ENCODE data around the gene TRIM59.
"Not testable (repeated sequence)": the region's sequence is repeated elsewhere in the genome, so short reads cannot be mapped to it uniquely, and the experiment has no call there.

Gene TRIM59

DNA sequence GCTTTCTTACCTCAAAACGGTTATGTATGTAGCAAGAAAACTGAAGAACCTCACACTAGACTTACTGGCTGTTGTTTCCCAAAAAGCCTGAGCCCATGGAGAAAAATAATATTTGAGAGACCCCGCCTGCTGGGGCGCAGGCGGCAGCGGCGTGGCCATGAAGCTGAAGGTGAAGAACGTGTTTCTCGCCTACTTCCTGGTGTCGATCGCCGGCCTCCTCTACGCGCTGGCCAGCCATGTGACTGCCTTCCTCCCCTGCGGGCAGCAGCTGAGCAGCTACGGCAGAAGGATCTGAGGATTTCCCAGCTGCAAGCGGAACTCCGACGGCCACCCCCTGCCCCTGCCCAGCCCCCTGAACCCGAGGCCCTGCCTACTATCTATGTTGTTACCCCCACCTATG, 2.7 kb upstream of the TRIM59 start:
- not testable (repeated sequence) for DNase-seq

DNA sequence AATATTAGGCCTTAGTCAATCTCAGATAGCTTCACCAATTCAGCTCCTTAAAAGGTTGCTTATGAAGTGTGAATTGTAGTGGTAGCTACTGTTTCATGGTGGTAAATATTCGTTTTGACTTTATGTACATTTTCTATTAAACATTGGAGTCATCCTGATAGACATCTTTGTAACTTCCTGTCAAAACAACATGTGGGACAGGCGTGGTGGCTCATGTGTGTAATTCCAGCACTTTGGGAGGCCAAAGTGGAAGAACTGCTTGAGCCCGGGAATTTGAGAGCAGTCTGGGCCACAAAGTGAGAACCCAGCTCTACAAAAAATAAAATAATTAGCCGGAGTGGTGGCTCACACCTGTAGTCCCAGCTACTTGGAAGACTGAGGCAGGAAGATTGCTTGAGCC, 2.0 kb upstream of the TRIM59 start:
- DNase-seq = no peak

DNA sequence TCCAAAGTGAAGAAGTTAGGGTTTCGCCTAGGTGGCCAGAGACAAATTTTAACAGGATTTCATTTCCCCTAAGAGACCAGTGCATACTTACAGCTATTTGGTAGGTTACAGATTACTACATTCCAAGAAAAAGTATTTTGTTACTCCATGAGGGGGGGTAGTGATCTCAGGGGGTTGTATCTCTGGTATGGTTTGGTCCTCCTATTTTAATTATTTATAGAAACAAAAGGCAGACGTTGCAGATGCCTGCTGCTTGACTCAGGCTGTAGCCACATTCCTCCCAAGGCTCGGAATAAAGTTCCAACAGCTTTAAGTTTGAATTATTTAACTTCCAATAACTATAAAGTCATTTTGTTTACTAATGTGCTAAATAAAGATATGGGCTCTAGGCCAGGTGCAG, 1.3 kb upstream of the TRIM59 start:
- no peak for DNase-seq

DNA sequence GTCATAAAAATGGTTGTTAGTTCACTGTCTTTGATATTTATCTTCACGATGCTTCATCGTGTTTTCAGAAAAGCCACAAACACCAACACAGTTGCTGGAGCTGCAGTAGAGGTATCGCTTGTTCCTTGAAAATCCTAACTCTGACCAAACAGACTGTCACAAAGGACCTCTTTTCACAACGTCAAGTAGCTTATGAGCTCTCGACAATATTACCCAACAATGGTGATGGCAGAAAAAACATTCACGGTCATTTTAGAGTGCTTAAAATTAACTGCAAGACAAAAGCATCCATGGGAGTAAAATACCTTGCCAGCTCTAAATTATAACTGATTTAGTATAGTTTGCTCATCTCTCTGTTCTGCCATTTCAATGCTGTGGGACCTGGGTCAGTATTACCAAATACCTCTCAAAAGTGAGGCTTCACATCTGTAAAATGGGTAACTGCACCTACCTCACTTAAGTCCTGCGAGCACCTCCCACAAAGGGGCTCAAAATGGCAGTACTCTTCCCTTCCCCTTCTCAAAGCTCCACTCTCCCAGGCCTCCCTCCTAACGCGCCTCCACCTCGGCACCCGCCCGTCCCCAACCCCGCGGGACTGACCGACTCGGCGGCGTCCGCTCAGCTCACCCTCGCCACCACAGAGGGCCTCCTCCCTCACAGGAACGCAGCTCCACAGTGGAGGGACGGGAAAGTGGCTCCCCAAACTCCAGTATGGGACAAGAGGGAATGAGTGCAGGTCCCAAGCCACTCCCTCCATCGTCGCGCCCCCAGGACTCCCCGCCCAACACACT, 546 bp downstream of the TRIM59 start:
- peak; percentile 35 for DNase-seq

DNA sequence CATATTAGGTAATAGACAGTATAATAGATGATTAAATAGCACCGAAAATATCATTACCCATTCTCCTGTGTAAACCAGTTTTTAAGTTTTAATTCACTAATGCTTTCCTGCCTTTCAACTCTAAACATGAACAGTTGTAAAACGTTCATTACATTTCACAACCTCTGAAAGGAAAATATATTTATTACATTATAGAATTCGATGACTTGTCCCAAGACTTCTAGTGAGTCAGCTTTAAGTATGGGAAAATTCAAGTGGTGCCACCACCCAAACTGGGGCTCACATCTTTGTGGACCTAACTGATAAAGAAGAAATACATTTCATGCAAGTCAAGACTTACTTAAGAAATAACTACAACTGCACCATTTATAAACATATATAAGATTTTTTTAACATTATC, 2.0 kb downstream of the TRIM59 start:
- DNase-seq = no peak

DNA sequence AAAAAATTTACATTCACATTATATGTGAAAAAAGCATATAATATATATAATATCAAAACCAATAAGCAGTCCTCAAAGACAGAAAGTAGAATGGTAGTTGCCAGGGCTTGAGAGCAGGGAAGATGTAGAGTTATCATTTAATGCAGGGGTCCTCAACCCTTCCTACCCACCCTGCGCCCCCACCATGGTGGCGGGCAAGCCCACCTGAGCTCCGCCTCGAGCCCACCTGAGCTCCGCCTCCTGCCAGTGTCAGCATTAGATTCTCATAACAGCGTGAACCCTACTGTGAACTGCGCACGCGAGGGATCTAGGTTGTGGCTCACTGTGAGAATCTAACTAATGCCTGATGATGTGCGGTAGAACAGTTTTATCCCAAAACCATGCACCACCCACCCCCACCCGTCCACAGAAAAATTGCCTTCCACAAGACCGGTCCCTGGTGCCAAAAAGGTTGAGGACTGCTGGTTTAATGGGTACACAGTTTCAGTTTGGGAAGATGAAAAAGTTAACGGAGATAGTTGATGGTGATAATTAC, 3.0 kb downstream of the TRIM59 start:
- DNase-seq = no peak

DNA sequence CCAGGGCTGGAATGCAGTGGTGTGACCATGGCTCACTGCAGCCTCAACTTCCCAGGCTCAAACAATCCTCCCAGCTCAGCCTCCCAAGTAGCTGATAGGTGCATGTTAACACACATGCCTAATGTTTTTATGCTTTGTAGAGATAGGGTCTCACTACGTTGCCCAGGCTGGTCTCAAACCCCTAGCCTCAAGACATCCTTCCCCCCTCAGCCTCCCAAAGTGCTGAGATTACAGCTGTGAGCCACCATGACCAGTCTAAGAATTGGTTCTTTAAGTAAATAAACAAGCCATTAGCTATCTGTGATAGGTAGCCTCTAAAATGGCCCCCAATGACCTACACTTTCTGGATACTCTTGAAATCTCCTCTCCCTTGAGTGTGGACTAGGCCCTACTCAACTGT, 3.7 kb downstream of the TRIM59 start:
- no peak for DNase-seq

DNA sequence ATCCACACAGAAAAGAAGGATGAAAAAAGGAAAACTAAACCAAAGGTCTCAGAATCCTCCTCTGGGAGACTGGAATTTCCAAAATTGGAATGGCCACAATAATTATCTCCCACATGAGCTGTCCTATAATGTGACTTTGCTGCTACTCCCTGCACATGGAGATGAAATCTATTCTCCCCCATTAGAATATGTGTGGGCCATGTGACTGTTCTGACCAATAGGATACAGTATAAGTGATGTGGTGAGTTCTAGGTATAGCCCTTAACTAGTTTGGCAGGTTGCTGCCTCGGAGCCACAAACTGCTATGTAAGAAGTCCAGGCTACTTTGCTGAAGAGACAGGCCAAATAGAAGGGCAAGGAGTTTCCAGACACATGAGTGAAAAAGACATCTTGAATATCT, 5.2 kb downstream of the TRIM59 start:
- no peak for DNase-seq

DNA sequence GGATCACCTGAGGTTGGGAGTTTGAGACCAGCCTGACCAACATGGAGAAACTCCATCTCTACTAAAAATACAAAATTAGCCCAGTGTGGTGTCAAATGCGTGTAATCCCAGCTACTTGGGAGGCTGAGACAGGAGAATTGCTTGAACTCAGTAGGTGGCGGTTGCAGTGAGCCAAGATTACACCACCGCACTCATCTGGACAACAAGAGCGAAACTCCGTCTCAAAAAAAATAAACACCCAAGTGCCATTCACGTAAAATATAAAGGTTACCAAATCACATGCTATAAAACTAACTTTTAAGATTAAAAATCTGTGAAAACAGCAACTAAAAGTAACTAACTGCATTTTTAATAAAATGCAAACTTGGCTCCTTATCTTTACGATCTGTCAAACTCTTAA, 8.9 kb downstream of the TRIM59 start:
- no peak for DNase-seq

DNA sequence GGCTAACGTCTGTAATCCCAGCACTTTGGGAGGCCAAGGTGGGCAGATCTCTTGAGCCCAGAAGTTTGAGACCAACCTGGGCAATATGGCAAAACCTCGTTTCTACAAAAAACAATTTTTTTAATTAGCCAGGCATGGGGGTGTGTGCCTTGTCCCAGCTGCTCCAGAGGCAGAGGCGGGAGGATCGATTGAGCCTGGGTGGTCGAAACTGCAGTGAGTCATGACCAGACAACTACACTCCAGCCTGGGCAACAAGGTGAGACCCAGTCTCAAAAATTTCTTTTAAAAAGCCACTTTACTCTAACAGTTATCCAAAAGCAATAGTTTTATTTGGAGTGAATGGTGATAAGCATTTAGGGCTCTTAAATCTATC, 12.5 kb downstream of the TRIM59 start:
- DNase-seq = no peak

DNA sequence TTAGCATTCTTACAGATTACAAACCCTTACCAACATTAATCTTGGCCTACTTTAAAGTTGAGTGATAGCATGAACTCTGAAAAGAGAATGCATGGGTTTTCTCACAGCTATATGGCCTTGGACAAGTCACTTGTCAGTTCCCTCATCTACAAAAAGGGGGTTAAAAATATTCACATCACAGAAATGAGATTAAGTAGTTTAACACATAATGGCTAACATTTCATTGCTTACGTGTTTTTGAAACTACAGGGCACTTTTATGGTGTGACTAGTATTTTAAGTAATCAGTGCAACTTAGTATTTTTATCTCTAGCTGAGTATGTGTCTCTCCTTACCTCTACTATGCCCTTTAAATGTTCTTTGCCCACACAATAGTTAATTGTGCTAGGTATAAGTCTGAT, 13.8 kb downstream of the TRIM59 start:
- DNase-seq = no peak

DNA sequence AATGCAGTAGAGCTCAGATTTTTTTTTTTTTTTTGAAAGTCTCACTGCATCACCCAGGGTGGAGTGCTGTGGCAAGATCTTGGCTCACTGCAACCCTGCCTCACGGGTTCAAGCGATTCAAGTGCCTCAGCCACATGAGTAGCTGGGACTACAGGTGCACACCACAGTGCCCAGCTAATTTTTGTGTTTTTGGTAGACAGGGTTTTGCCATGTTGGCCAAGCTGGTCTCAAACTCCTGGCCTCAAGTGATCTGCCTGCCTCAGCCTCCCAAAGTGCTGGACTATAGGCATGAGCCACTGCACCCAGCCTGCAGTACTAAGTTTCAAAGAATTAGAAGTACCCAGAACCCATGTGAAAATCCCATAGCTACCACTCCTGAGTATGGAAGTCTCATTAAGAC, 14.5 kb downstream of the TRIM59 start:
- no peak for DNase-seq

DNA sequence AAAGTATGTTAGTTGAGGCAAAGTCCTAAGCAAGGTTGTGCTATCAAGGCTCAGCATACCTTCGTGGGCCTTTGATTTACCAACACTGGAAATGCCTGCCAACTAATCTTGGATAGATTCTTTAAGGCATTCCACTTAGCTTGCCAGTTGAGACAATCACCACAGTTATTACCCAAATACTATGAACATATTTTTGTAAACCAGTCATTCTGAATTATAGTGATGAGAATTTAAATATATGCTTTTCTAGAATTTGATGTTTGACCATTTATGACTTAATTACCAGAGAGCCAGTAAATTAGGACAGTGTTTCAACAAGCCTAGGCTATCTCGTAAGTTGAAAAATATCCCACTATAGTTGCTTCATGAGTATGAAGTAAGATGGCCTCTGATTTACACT, 15.5 kb downstream of the TRIM59 start:
- DNase-seq = no peak

DNA sequence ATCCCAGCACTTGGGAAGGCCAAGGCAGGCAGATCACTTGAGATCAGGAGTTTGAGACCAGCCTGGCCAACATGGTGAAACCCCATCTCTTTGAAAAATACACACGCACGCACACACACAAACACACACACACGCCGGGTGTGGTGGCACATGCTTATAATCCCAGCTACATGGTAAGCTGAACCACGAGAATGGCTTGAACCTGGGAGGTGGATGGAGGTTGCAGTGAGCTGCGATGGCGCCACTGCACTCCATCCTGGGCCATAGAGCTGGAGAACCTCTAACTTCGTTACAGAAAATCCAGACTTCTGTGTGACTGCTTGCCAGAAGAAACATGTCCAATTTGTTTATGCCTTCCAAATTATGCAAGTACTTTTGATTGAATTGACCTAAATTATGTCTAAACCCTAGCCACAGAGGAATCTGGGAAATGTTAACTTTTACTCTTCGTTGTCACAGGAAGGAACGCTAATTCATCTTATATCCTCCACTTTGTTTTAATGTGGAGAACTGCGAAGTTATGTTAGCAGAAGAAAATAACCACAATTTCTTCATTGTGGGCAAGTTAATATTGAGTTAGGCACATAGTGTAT, 21.7 kb downstream of the TRIM59 start:
- DNase-seq = no peak

DNA sequence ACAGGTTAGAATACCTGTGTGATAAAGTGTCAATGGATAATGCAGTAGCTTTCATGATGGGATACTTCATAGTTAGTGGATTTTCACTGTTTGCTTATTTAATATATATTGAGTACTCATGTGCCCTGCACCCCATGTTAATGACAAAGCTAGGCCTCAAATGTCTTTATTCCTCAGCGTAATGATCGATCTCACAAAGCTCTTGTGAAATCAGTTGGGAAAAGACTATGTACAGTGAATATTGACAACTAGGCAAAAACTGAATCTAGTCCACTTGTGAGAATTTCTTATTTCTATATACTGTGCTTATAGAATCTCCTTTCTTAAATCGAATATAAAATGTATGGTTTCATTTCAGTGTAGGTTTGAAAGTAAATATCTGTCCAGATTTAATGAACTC, 32.3 kb downstream of the TRIM59 start:
- DNase-seq = no peak

DNA sequence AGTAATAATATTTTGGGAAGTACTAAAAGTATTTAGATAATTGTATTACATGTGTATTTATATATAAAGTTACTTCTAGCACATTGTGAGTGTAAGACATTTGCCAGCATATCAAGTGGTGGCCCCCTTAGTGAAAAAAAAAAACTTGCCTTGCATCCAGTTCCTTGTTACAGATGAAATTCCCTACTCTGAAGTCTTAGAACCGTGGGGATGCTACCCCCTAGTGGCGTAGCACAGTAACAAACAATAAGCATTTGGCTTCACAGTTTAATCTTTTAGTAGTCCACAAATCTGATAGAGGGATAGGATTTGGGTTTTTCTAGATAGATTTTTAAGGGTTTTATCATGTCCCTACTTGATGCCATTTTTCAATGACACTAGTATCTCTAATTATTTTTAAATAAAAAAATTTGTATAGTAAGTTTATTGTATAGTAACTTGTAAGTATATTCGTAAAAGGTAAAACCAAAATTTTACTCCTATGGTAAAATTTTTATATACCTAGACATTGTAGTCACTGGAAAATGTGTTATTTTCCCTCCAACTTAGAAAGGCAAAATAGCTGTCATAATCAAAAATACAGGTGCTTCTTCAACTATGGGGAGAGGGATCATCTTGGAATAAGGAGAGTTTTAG, 35.9 kb downstream of the TRIM59 start:
- peak; percentile 68 for DNase-seq

DNA sequence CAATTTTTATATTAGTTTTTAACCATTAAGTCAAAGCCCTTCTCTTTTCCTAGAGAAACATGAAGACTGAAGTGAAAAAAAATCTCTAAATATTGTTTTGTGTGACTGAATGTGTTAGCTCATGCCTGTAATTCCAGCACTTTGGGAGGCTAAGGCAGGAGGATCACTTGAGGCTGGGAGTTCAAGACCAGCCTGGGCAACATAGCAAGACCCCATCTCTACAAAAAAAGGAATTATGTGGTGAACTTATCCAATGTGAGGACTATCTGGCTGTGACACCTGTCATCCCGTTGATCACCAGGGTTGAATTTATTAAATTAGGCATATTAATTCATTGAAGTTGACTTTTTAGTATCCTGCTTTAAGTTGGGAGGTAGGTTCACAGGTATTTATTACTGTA, 37.1 kb downstream of the TRIM59 start:
- DNase-seq = no peak

DNA sequence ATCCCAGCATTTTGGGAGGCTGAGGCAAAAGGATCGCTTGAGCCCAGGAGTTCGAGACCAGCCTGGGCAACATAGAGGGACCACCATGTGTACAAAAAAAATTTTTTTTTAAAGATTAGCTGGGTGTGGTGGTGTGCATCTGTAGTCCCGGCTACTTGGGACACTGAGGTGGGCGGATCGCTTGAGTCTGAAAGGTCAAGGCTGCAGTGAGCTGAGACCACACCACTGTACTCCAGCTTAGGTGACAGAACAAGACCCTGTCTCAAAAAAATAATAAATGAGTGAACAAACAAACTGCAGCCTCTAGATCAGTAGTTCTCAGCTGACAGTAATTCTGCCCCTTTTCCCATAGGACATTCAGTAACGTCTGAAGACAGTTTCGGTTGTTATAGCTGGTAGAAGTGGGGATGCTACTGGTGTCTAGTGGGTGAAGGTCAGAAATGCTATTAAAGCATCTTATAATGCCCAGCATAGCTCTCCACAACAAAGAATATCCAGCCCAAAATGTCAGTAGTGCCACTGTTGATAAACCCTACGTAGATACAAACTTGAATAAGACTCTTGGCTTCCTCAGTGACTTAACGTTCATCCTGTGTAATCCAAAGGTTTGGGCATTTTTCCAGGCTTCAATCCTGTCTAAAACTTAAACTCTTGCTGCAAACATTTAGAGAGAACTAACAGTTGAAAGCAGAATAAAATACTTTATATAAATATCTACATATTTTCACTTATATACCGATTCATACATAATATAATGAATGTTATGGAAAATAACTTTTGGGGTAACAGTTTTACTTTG, 39.6 kb downstream of the TRIM59 start:
- DNase-seq = no peak

DNA sequence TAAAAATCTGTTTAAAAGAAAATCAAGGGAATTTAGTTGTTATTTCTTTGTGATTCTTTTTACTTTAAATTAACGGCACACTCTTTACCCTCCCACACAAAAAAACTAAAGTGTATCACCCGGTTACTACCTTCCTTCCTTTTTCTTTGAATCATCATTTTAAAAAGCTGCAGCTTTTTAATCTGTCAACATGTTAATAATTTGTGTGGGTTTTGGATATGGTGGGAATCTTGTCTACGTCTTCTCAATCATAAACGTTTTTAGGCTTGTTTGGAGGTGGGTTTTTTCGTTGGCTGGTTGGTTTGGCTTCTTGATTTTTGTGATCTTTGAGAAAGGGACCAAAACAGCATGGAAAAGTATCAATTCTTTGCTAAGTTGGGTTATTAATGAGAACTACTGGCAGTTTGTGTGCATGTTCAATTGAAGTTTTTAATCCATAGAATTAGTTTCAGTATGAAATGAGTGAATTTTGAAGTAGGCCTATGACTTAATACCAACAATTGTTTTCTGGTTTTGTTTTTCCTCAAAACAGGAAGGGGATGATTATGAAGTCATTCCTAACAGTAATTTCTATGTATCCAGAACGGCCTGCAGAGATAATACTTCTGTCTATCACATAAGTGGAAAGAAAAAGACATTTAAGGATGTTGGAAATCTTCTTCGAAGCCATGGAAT, 45.7 kb downstream of the TRIM59 start:
- DNase-seq = no peak

DNA sequence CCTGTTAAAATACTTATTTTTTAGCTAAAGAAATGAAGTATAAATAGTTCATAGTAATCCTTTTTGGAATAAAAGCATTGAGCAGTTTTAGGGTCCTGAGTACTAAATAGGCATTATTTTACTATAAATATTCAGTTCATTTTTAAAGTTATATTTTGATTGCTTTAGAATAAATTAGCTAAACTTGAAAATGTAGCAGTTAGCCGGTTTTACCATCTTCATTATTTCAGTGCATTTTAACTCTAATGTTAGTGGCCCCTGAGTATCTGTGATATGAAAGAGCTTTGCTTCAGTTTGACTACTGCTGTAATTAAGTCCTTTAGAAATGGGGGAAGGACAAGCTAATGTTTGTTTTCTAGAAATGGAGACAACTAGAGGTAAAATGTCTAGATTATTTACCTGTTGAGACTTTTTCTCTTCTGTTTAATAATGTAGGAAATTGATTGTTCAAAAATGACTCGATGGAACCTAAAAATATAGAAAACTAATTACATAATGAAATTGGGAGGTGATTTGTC, 46.5 kb downstream of the TRIM59 start:
- DNase-seq = no peak

DNA sequence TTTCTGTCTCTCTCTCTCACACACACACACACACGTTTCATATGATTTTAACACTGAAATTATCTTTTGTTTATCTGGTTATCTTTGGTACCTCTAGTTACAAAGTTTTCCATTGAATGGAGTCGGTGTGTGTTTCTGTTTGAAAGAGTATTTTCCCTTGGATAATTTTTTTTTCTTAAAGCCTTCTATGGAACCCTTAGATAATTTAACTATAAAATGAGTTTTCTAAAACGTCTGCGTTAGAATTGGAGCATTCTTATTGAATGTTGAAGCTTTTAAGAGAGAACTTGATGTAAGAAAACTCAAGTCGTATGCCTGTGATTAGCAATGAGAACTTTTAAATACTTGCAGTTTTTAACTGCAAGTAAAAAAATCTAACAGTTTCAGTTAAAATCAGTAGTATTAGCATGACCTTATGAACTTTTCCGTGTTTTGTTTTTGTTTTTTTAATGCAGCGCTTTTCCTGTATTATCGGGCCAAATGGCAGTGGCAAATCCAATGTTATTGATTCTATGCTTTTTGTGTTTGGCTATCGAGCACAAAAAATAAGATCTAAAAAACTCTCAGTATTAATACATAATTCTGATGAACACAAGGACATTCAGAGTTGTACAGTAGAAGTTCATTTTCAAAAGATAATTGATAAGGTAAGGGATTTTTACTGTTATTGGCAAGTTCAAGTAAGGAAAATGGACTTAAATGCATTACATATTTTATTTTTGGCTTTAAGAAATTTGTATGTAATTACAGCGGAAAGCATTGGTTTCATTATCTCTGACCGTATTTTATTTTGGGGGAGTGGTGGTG, 47.2 kb downstream of the TRIM59 start:
- no peak for DNase-seq

Measured in activated CD4-positive, alpha-beta T cell treated with anti-CD3 and anti-CD28 coated beads, Interleukin-2, Interleukin-6, amounts not matched to agents 100 ng/mL and 50 ng/mL, durations not matched to agents 16 hours and 8 hours (primary cell).